H9 (cell line): ENCODE results near the gene NLRX1. TPM values are rescaled to one million over a fixed set of nuclear protein-coding genes. Genes with fewer than 3 reads are reported as not detected.

Experiments used
- DNase-seq: peaks from one replicate; pipeline ENCODE4 v3.0.0-alpha.2; 2017
- H2AFZ ChIP-seq: one replicate; pipeline ENCODE4 v1.6.1; 2013; ENCODE audit warnings: mild to moderate bottlenecking, low read length, control low read depth, moderate library complexity
- H2AK5ac ChIP-seq: 2 replicates; pipeline ENCODE4 v1.6.1; 2013; ENCODE audit warnings: low read length, control low read depth, mixed read lengths; ENCODE audit not compliant: insufficient read length
- H2BK120ac ChIP-seq: one replicate; pipeline ENCODE4 v1.6.1; 2013; ENCODE audit warnings: low read depth, mild to moderate bottlenecking, low read length, control low read depth, inconsistent platforms; ENCODE audit not compliant: poor library complexity, severe bottlenecking
- H2BK12ac ChIP-seq: 2 replicates; pipeline ENCODE4 v1.6.1; 2013; ENCODE audit warnings: low read length, control low read depth, mixed read lengths, low read depth; ENCODE audit not compliant: insufficient read length
- H2BK15ac ChIP-seq: 2 replicates; pipeline ENCODE4 v1.6.1; 2013; ENCODE audit warnings: low read depth, low read length, control low read depth
- H2BK20ac ChIP-seq: one replicate; pipeline ENCODE4 v1.6.1; 2013; ENCODE audit warnings: low read depth, mild to moderate bottlenecking, low read length, control low read depth, inconsistent platforms; ENCODE audit not compliant: poor library complexity, severe bottlenecking
- H2BK5ac ChIP-seq: 2 replicates; pipeline ENCODE4 v1.6.1; 2013; ENCODE audit warnings: low read length, control low read depth, mixed read lengths; ENCODE audit not compliant: insufficient read length
- H3K14ac ChIP-seq: 2 replicates; pipeline ENCODE4 v1.6.1; 2013; ENCODE audit warnings: low read length, control low read depth; ENCODE audit not compliant: insufficient read depth
- H3K18ac ChIP-seq: 2 replicates; pipeline ENCODE4 v1.6.1; 2013; ENCODE audit warnings: low read depth, mild to moderate bottlenecking, mixed read lengths, low read length, control low read depth; ENCODE audit not compliant: insufficient read length
- H3K23ac ChIP-seq: 2 replicates; pipeline ENCODE4 v1.6.1; 2013; ENCODE audit warnings: low read length, control low read depth, mixed read lengths, low read depth; ENCODE audit not compliant: insufficient read length
- H3K23me2 ChIP-seq: 2 replicates; pipeline ENCODE4 v1.6.1; 2013; ENCODE audit warnings: low read depth, mild to moderate bottlenecking, mixed read lengths, low read length, control low read depth; ENCODE audit not compliant: insufficient read length, poor library complexity, severe bottlenecking
- H3K27ac ChIP-seq: 2 replicates; pipeline ENCODE4 v1.5.1; 2013; ENCODE audit warnings: low read length, control low read depth, mixed read lengths, low read depth; ENCODE audit not compliant: insufficient read length
- H3K27me3 ChIP-seq: 2 replicates; pipeline ENCODE4 v1.6.1; 2013; ENCODE audit warnings: low read length, control low read depth, inconsistent platforms; ENCODE audit not compliant: insufficient read depth
- H3K4ac ChIP-seq: 2 replicates; pipeline ENCODE4 v1.6.1; 2013; ENCODE audit warnings: low read depth, mild to moderate bottlenecking, control low read depth, inconsistent platforms, low read length, moderate library complexity
- H3K4me1 ChIP-seq: 2 replicates; pipeline ENCODE4 v1.6.1; 2013; ENCODE audit warnings: low read length, control low read depth, inconsistent platforms; ENCODE audit not compliant: insufficient read depth
- H3K4me2 ChIP-seq: 2 replicates; pipeline ENCODE4 v1.6.1; 2013; ENCODE audit warnings: low read length, control low read depth, mixed read lengths; ENCODE audit not compliant: insufficient read length, insufficient read depth
- H3K56ac ChIP-seq: 2 replicates; pipeline ENCODE4 v1.6.1; 2013; ENCODE audit warnings: low read depth, mild to moderate bottlenecking, mixed read lengths, low read length, control low read depth; ENCODE audit not compliant: insufficient read length
- H3K79me1 ChIP-seq: 2 replicates; pipeline ENCODE4 v1.6.1; 2013; ENCODE audit warnings: low read depth, mild to moderate bottlenecking, moderate library complexity, low read length, control low read depth, inconsistent platforms; ENCODE audit not compliant: insufficient read depth, poor library complexity, severe bottlenecking
- H3K79me2 ChIP-seq: 2 replicates; pipeline ENCODE4 v1.6.1; 2013; ENCODE audit warnings: low read length, control low read depth, inconsistent platforms; ENCODE audit not compliant: insufficient read depth
- H3K9ac ChIP-seq: 2 replicates; pipeline ENCODE4 v1.6.1; 2013; ENCODE audit warnings: low read length, control low read depth, mixed read lengths; ENCODE audit not compliant: insufficient read length; ENCODE audit errors: extremely low read depth
- H3K9me3 ChIP-seq: one replicate; pipeline ENCODE4 v1.6.1; 2013; ENCODE audit warnings: low read depth, low read length, inconsistent platforms; ENCODE audit not compliant: control insufficient read depth
- H3T11ph ChIP-seq: one replicate; pipeline ENCODE4 v1.6.1; 2013; ENCODE audit warnings: mild to moderate bottlenecking, low read length, control low read depth, inconsistent platforms
- H4K20me1 ChIP-seq: one replicate; pipeline ENCODE4 v1.6.1; 2013; ENCODE audit not compliant: control insufficient read depth, insufficient read length, insufficient read depth
- H4K5ac ChIP-seq: 2 replicates; pipeline ENCODE4 v1.6.1; 2013; ENCODE audit warnings: low read depth, mild to moderate bottlenecking, mixed read lengths, low read length, control low read depth; ENCODE audit not compliant: insufficient read length
- H4K8ac ChIP-seq: replicated peaks from 2 replicates; pipeline ENCODE4 v1.6.1; 2013; ENCODE audit warnings: low read length, control low read depth, mixed read lengths, low read depth; ENCODE audit not compliant: insufficient read length
- H4K91ac ChIP-seq: 2 replicates; pipeline ENCODE4 v1.6.1; 2013; ENCODE audit warnings: low read depth, mild to moderate bottlenecking, moderate library complexity, mixed read lengths, low read length, control low read depth; ENCODE audit not compliant: insufficient read length
- H3K27ac Mint-ChIP-seq, 3 experiments: 2 replicates in 2 of 3; 3 replicates in 1 of 3; pipeline ENCODE4 v1.8.0; 2020 to 2021; ENCODE audit warnings: mixed read lengths in 3 of 3, mild to moderate bottlenecking in 1 of 3, moderate library complexity in 1 of 3
- H3K27me3 Mint-ChIP-seq: 2 replicates; pipeline ENCODE4 v1.8.0; 2021; ENCODE audit warnings: low read depth, mild to moderate bottlenecking, moderate library complexity, mixed read lengths
- H3K36me3 Mint-ChIP-seq, 3 experiments: 2 replicates in 2 of 3; 3 replicates in 1 of 3; pipeline ENCODE4 v1.8.0; 2020 to 2021; ENCODE audit warnings: low read depth in 3 of 3, mixed read lengths in 3 of 3; ENCODE audit not compliant: insufficient read depth in 1 of 3
- H3K4me1 Mint-ChIP-seq, 2 experiments: 2 replicates each; pipeline ENCODE4 v1.8.0; 2020; ENCODE audit warnings: mixed read lengths in 2 of 2
- H3K4me3 Mint-ChIP-seq, 2 experiments: 2 replicates in 1 of 2; 3 replicates in 1 of 2; pipeline ENCODE4 v1.8.0; 2020 to 2021; ENCODE audit warnings: mild to moderate bottlenecking in 2 of 2, mixed read lengths in 2 of 2, moderate library complexity in 1 of 2
- H3K9me3 Mint-ChIP-seq, 2 experiments: 2 replicates in 1 of 2; 3 replicates in 1 of 2; pipeline ENCODE4 v1.8.0; 2020; ENCODE audit warnings: mild to moderate bottlenecking in 2 of 2, mixed read lengths in 2 of 2, moderate library complexity in 1 of 2
- WGBS: extraction: QIAGEN DNeasy Blood & Tissue Kit; methylation state at CpG from one replicate; pipeline ENCODE4 v1.1.7; 2013; ENCODE audit warnings: missing lambda C conversion rate, low lambda C conversion rate, mixed read lengths; ENCODE audit not compliant: insufficient read length; ENCODE audit errors: extremely low coverage; 5-methylcytosine and 5-hydroxymethylcytosine counted together
- total RNA-seq: library from RNA; stranded (reverse); gene quantifications from 2 replicates; pipeline ENCODE4 v1.2.1, GENCODE V29; 2021
- TF ChIP-seq, protein P1 (sequence below): fragments of 200-600 bp; sonication (generic); conservative IDR thresholded peaks from 3 replicates; pipeline ENCODE4 v1.8.0; 2021; ENCODE audit warnings: antibody characterized with exemption, mild to moderate bottlenecking

NLRX1 gene
- total RNA-seq, 1 experiment from 2014 or later: 18.2 TPM

DNA sequence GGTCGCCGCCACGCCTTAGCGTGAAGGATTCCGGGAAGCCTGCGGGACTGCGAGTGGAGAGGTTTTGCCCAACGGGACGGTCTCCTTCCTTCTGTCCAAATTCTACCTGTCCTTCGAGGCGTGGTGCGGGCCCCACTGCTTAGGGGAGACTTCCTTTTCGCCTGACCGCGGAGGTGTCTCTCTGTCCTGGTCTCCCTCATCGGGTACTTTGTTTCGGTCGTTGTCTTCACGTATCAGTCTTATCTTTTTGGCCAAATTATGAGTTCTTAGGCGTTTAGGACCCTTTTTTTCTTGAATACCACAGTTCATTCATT lies 46.8 kb upstream of the NLRX1 start:
- H3K9me3 ChIP-seq: no peaks in the 10 kb centered on the region
- WGBS: no CpG with 5 or more reads among the region's 20 CpGs
- Mint-ChIP-seq H3K27me3 (no peaks in the 10 kb centered on the region; the same call in 1 of the 2 replicates), H3K4me1 (peaks cover 18 to 20% of the 10 kb centered on the region in 2 experiments), H3K27ac (peak overlapping the region; percentile 0 to 62 (median 52); a peak in 6 of 7 replicates), H3K4me3 (peak overlapping the region; percentile 93 to 94), H3K9me3 (no peaks in the 10 kb centered on the region; a peak in 1 of 5 replicates), H3K36me3 (peaks cover 0 to 18% (median 17%) of the 10 kb centered on the region in 3 experiments; a peak in 6 of 7 replicates)
- H3K4ac ChIP-seq: no peak overlapping the region
- no peak for DNase-seq
- H3K23me2 ChIP-seq: peaks cover 9% of the 10 kb centered on the region
- H3K9ac ChIP-seq: peak overlapping the region; percentile 71
- H4K5ac ChIP-seq: no peak overlapping the region
- no peaks in the 10 kb centered on the region for H4K20me1 ChIP-seq
- no peak overlapping the region for H2BK120ac ChIP-seq
- no peak overlapping the region for H2BK12ac ChIP-seq
- H3K4me2 ChIP-seq: peak overlapping the region; percentile 74
- no peak overlapping the region for H3K23ac ChIP-seq
- no peak overlapping the region for H2AK5ac ChIP-seq
- no peak overlapping the region; the same call in 1 of the 2 replicates for H3K14ac ChIP-seq
- H3K27me3 ChIP-seq: no peaks in the 10 kb centered on the region
- no peak overlapping the region for H2AFZ ChIP-seq
- H3K56ac ChIP-seq: no peak overlapping the region
- H2BK15ac ChIP-seq: no peak overlapping the region
- TF ChIP-seq, protein P1, sequence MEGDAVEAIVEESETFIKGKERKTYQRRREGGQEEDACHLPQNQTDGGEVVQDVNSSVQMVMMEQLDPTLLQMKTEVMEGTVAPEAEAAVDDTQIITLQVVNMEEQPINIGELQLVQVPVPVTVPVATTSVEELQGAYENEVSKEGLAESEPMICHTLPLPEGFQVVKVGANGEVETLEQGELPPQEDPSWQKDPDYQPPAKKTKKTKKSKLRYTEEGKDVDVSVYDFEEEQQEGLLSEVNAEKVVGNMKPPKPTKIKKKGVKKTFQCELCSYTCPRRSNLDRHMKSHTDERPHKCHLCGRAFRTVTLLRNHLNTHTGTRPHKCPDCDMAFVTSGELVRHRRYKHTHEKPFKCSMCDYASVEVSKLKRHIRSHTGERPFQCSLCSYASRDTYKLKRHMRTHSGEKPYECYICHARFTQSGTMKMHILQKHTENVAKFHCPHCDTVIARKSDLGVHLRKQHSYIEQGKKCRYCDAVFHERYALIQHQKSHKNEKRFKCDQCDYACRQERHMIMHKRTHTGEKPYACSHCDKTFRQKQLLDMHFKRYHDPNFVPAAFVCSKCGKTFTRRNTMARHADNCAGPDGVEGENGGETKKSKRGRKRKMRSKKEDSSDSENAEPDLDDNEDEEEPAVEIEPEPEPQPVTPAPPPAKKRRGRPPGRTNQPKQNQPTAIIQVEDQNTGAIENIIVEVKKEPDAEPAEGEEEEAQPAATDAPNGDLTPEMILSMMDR: no peak
- H4K8ac ChIP-seq: no peak overlapping the region
- peaks cover 4% of the 10 kb centered on the region; the same call in 1 of the 2 replicates for H3K4me1 ChIP-seq
- H3K18ac ChIP-seq: no peak overlapping the region
- H2BK5ac ChIP-seq: no peak overlapping the region
- H3K79me1 ChIP-seq: peaks cover 6% of the 10 kb centered on the region
- H3K27ac ChIP-seq: no peak overlapping the region
- no peak overlapping the region for H4K91ac ChIP-seq
- H3T11ph ChIP-seq: no peak overlapping the region
- peaks cover 8% of the 10 kb centered on the region for H3K79me2 ChIP-seq
- no peak overlapping the region for H2BK20ac ChIP-seq
